ENCODE results near the gene KRTAP19-6.
"Not testable (repeated sequence)": the region's sequence is repeated elsewhere in the genome, so short reads cannot be mapped to it uniquely, and the experiment has no call there.

Gene KRTAP19-6

GRCh38 chr21:30518876-30519275, 22.8 kb downstream of the KRTAP19-6 start:
- H4K20me1 ChIP-seq (ENCODE audit: control insufficient read depth, insufficient read depth, low read depth, low read length) = no peaks in the 10 kb centered on the region
- H3K79me2 ChIP-seq (ENCODE audit: control insufficient read depth, low read length) = no peaks in the 10 kb centered on the region
- no peaks in the 10 kb centered on the region for H3K36me3 ChIP-seq (ENCODE audit: control insufficient read depth, low read length)
- no peak overlapping the region for H3K4me3 ChIP-seq (ENCODE audit: low read length)
- no peaks in the 10 kb centered on the region for H3K9me2 ChIP-seq (replicated peaks; ENCODE audit: control insufficient read depth, low read length)
- no peak for TF ChIP-seq CTCF (IDR thresholded peaks at IDR 0.05; ENCODE audit: low read depth, low read length, poor library complexity, severe bottlenecking)
- TF ChIP-seq EZH2phosphoT487 (IDR thresholded peaks at IDR 0.05; ENCODE audit: borderline replicate concordance, low read length) = no peak
- H3K9me3 ChIP-seq (ENCODE audit: control insufficient read depth, insufficient read depth, low read length) = no peaks in the 10 kb centered on the region; the same call in 1 of the 2 replicates
- H3K27ac ChIP-seq (ENCODE audit: low read depth, low read length) = no peak overlapping the region
- no peaks in the 10 kb centered on the region for H3F3A ChIP-seq (ENCODE audit: control insufficient read depth, insufficient read depth)
- no peaks in the 10 kb centered on the region for H3K27me3 ChIP-seq (ENCODE audit: control insufficient read depth, low read length)
- H3K4me2 ChIP-seq (ENCODE audit: low read length) = no peak overlapping the region
- no peaks in the 10 kb centered on the region for H3K4me1 ChIP-seq (ENCODE audit: control insufficient read depth, low read length)

- H3K4me2 ChIP-seq (ENCODE audit: low read length) = no peak overlapping the region
- TF ChIP-seq CTCF (IDR thresholded peaks at IDR 0.05; ENCODE audit: low read depth, low read length, poor library complexity, severe bottlenecking) = no peak
- no peak for TF ChIP-seq EZH2phosphoT487 (IDR thresholded peaks at IDR 0.05; ENCODE audit: borderline replicate concordance, low read length)
- no peaks in the 10 kb centered on the region for H3K27me3 ChIP-seq (ENCODE audit: control insufficient read depth, low read length)
- H3F3A ChIP-seq (ENCODE audit: control insufficient read depth, insufficient read depth) = no peaks in the 10 kb centered on the region
- no peaks in the 10 kb centered on the region for H3K4me1 ChIP-seq (ENCODE audit: control insufficient read depth, low read length)
- H4K20me1 ChIP-seq (ENCODE audit: control insufficient read depth, insufficient read depth, low read depth, low read length) = no peaks in the 10 kb centered on the region
- no peaks in the 10 kb centered on the region for H3K36me3 ChIP-seq (ENCODE audit: control insufficient read depth, low read length)
- no peak overlapping the region for H3K27ac ChIP-seq (ENCODE audit: low read depth, low read length)
- H3K79me2 ChIP-seq (ENCODE audit: control insufficient read depth, low read length) = no peaks in the 10 kb centered on the region
- no peaks in the 10 kb centered on the region for H3K9me3 ChIP-seq (ENCODE audit: control insufficient read depth, insufficient read depth, low read length)
- H3K4me3 ChIP-seq (ENCODE audit: low read length) = no peak overlapping the region
- H3K9me2 ChIP-seq (replicated peaks; ENCODE audit: control insufficient read depth, low read length) = no peaks in the 10 kb centered on the region
These were observed 26.0 kb downstream of the KRTAP19-6 start for GRCh38 chr21:30515681-30516080.

- H3K9me3 ChIP-seq (ENCODE audit: control insufficient read depth, insufficient read depth, low read length); H3K27me3 ChIP-seq (ENCODE audit: control insufficient read depth, low read length); H3K4me3 ChIP-seq (ENCODE audit: low read length); H3K27ac ChIP-seq (ENCODE audit: low read depth, low read length); H3F3A ChIP-seq (ENCODE audit: control insufficient read depth, insufficient read depth); H3K36me3 ChIP-seq (ENCODE audit: control insufficient read depth, low read length); H3K9me2 ChIP-seq (replicated peaks; ENCODE audit: control insufficient read depth, low read length); H3K79me2 ChIP-seq (ENCODE audit: control insufficient read depth, low read length); H4K20me1 ChIP-seq (ENCODE audit: control insufficient read depth, insufficient read depth, low read depth, low read length); H3K4me2 ChIP-seq (ENCODE audit: low read length); H3K4me1 ChIP-seq (ENCODE audit: control insufficient read depth, low read length): not testable (repeated sequence)
- TF ChIP-seq CTCF (IDR thresholded peaks at IDR 0.05; ENCODE audit: low read depth, low read length, poor library complexity, severe bottlenecking) = peak; percentile 64
These were observed 36.0 kb downstream of the KRTAP19-6 start for GRCh38 chr21:30505621-30506205.
